ENCODE measurements around the gene FAM162A. TPM values are rescaled to one million over a fixed set of nuclear protein-coding genes. Genes with fewer than 3 reads are reported as not detected.

The FAM162A gene
- total RNA-seq, 1 donor from 2014 or later: 22.5 TPM

- Mint-ChIP-seq H3K9me3 (ENCODE audit: unreplicated experiment) (no peaks in the 10 kb centered on the region), H3K4me3 (ENCODE audit: unreplicated experiment) (no peak overlapping the region), H3K4me1 (ENCODE audit: unreplicated experiment) (no peaks in the 10 kb centered on the region), H3K27me3 (ENCODE audit: unreplicated experiment) (peaks cover 3% of the 10 kb centered on the region), H3K36me3 (ENCODE audit: low read depth, unreplicated experiment) (no peaks in the 10 kb centered on the region), H3K27ac (ENCODE audit: unreplicated experiment) (no peak overlapping the region)
- no peak for TF ChIP-seq CTCF (IDR thresholded peaks at IDR 0.05; ENCODE audit: unreplicated experiment)
- no peak for DNase-seq (ENCODE audit: low spot score)
Measured at GRCh38 chr3:122396511-122396910, 12.5 kb downstream of the FAM162A start.

- no peak for TF ChIP-seq CTCF (IDR thresholded peaks at IDR 0.05; ENCODE audit: unreplicated experiment)
- Mint-ChIP-seq H3K9me3 (ENCODE audit: unreplicated experiment) (no peaks in the 10 kb centered on the region), H3K27ac (ENCODE audit: unreplicated experiment) (no peak overlapping the region), H3K36me3 (ENCODE audit: low read depth, unreplicated experiment) (no peaks in the 10 kb centered on the region), H3K4me3 (ENCODE audit: unreplicated experiment) (no peak overlapping the region), H3K4me1 (ENCODE audit: unreplicated experiment) (no peaks in the 10 kb centered on the region), H3K27me3 (ENCODE audit: unreplicated experiment) (peaks cover 3% of the 10 kb centered on the region)
- DNase-seq (ENCODE audit: low spot score): no peak
Measured at GRCh38 chr3:122397201-122397600, 13.2 kb downstream of the FAM162A start.

- Mint-ChIP-seq H3K4me1 (ENCODE audit: unreplicated experiment) (no peaks in the 10 kb centered on the region), H3K4me3 (ENCODE audit: unreplicated experiment) (no peak overlapping the region), H3K36me3 (ENCODE audit: low read depth, unreplicated experiment) (no peaks in the 10 kb centered on the region), H3K27me3 (ENCODE audit: unreplicated experiment) (peaks cover 3% of the 10 kb centered on the region), H3K27ac (ENCODE audit: unreplicated experiment) (no peak overlapping the region), H3K9me3 (ENCODE audit: unreplicated experiment) (no peaks in the 10 kb centered on the region)
- no peak for TF ChIP-seq CTCF (IDR thresholded peaks at IDR 0.05; ENCODE audit: unreplicated experiment)
- no peak for DNase-seq (ENCODE audit: low spot score)
Measured at GRCh38 chr3:122398920-122399319, 14.9 kb downstream of the FAM162A start.

- no peak overlapping the region for H3K4me3 Mint-ChIP-seq (ENCODE audit: unreplicated experiment)
- H3K9me3 Mint-ChIP-seq (ENCODE audit: unreplicated experiment): no peaks in the 10 kb centered on the region
- no peak overlapping the region for H3K27ac Mint-ChIP-seq (ENCODE audit: unreplicated experiment)
- peaks cover 8% of the 10 kb centered on the region for H3K4me1 Mint-ChIP-seq (ENCODE audit: unreplicated experiment)
- H3K27me3 Mint-ChIP-seq (ENCODE audit: unreplicated experiment): no peaks in the 10 kb centered on the region
- H3K36me3 Mint-ChIP-seq (ENCODE audit: low read depth, unreplicated experiment): no peaks in the 10 kb centered on the region
- TF ChIP-seq CTCF (IDR thresholded peaks at IDR 0.05; ENCODE audit: unreplicated experiment): no peak
- no peak for DNase-seq (ENCODE audit: low spot score)
Measured at GRCh38 chr3:122403489-122403888, 19.5 kb downstream of the FAM162A start.

- no peak for DNase-seq (ENCODE audit: low spot score)
- Mint-ChIP-seq H3K27ac (ENCODE audit: unreplicated experiment) (no peak overlapping the region), H3K4me3 (ENCODE audit: unreplicated experiment) (no peak overlapping the region), H3K36me3 (ENCODE audit: low read depth, unreplicated experiment) (peaks cover 5% of the 10 kb centered on the region), H3K27me3 (ENCODE audit: unreplicated experiment) (no peaks in the 10 kb centered on the region), H3K4me1 (ENCODE audit: unreplicated experiment) (peaks cover 8% of the 10 kb centered on the region), H3K9me3 (ENCODE audit: unreplicated experiment) (no peaks in the 10 kb centered on the region)
- no peak for TF ChIP-seq CTCF (IDR thresholded peaks at IDR 0.05; ENCODE audit: unreplicated experiment)
Measured at GRCh38 chr3:122405015-122405414, 21.0 kb downstream of the FAM162A start.
